ENCODE data around the gene VTI1A.

Gene VTI1A

DNA sequence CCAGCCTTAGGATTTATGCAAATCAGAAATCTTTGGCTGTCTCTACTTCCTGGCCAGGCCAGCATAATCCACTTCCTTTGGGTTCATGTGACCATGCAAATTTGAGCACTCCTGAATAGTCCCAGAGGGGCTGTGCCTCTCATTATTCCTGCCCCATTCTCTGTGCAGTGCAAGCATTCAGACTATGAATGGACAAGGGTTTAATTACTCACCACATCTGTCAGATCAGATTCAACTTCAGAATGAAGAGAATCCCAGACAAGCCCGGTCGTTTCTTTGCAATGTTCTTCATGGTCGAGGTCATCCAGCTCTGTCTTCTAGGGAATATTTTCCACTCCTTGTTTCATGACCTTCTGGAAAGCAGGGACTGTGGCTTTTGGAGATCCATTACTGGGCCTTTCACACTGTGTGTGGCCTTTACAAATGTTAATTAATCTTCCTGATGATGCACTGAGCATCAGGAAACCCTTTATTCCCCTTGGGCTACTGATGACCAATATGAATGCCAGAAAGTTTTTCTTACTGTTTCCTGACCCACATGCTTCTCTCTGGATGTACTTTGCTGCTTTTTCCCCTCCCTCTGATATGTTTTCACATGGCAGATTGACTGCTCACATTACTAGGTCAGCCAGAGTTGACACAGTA, 285.4 kb downstream of the VTI1A start:
- peak; percentile 62 for DNase-seq

DNA sequence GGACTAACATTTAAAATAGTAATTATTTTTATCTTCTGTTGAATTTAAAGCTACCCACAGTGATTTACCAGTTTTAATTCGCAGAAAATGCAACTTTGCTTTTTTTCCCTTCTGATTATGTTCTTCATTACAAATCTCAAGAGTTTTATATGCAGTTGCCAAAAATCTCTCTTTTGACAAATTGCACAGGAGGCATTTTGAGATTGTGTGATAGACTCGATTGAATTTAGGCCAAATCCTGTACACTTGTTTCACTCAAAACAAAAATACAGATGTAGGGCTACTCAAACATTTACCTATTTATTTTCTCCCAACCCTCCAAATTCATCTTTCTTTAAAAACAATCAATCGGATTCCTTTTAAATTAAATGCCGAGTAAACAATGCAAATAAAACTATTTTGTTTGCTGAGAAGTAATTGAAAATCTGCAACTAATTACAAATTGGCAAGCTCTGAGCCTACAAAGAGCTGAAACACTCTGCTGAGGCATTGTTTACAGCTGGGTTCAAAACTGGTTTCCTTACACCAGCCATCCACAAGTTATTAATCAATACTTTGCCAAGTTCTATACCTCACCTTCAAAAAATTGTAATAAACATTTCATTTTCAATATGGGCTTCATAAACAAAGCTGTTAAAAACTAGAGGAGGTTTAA, 288.2 kb downstream of the VTI1A start:
- no peak for DNase-seq

DNA sequence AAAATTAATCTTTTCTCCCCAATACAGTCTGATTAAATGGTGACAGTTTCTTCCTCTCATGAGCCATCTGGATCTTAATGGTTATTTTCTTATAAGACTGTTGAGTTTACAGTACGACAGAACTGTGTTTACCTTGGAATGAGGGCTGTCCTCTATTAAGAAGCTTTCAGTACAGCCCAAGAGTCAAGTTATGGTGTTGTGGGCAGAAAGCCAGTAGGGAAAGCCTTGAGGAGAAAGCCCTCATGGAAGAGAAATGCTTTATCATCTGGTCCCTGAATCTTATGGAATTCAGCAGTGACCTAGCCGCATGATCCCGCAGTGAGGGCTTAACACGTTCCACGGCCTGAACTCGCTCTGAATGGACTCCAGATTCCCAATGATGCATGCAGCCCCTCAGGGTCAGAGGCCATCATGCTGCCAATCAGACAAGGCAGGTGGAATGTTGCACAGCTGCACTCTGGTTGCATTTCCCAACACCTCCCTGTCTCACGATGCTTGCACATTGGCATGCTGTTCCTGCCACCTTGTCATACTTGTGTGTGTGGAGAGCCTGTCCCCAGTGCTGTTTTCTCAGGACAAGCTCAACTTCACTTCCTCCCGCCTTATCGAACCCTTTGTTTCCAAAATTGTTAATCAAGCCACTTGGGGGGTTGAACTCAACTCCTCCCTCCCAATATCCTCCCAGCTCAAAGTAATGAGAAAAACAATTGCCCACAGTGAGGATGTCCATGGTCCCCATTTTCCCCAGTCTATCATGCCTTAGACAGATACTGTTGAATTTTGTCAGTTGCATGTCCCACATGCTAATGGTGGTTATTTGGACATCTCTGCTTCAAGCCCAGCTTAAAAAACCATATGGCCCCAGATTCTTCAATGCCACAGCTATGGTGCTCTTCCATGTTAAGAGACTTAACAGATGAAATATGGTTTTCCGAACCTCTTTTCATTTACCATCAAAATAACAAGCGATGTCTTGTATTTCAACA, 291.9 kb downstream of the VTI1A start:
- DNase-seq = no peak

DNA sequence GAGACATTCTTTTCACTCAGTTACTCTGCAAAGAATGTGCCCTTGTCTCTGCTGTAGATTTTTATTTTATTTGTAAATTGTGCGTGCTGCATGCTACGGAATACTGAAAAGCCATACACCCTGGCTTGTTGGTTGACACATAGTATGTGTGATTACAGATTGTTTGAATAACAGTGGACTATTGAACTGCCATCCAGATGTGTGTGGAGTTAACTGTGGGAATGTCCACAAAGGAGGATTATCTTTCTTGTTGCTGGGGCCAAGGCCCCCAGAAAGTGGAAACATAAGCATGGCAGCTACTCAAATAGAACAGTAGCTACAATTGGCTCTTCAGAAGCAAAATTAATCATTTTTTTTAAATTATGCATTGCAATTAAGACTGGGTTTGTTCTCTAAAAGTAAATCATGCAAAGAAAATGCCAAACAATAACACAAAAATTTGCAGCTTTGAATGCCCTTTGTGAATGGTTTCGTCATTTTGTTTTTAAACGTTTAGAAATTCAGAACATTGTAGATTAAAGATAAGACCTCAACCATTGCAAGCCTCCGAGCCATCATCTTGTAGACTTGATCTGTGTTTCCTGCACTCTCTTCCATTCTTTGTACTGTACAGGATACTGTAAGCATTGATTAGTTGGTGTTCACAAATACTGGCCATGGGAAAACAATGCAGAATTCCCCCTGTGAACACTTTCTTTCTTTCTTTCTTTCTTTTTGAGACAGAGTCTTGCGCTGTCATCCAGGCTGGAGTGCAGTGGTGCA, 292.8 kb downstream of the VTI1A start:
- DNase-seq = no peak

DNA sequence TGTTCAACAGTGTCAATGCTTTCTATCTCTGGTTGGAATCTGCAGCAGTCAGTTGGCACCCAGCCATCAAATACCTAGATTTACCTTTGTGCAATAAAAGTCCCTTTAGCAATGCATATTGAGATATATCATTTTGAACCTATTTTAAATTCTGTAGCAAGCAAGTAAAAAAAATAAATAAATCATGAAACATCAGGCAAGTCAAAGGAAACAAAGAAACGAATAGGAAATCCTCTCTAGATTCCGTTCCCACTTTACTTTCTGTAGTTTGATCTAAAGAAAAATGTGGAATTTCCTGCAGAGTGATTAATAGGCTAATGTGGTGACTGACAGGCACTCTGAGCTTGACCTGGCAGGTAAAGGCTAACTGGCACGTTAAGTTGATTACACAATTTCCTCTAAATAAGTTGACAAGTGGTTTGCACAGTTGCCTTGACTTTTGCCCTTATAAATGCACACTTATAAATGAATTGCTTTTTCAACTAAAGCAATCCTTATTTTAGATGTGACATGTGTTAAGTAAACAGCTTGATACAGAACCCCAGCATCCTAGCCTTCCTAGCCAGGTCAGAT, 294.9 kb downstream of the VTI1A start:
- no peak for DNase-seq

DNA sequence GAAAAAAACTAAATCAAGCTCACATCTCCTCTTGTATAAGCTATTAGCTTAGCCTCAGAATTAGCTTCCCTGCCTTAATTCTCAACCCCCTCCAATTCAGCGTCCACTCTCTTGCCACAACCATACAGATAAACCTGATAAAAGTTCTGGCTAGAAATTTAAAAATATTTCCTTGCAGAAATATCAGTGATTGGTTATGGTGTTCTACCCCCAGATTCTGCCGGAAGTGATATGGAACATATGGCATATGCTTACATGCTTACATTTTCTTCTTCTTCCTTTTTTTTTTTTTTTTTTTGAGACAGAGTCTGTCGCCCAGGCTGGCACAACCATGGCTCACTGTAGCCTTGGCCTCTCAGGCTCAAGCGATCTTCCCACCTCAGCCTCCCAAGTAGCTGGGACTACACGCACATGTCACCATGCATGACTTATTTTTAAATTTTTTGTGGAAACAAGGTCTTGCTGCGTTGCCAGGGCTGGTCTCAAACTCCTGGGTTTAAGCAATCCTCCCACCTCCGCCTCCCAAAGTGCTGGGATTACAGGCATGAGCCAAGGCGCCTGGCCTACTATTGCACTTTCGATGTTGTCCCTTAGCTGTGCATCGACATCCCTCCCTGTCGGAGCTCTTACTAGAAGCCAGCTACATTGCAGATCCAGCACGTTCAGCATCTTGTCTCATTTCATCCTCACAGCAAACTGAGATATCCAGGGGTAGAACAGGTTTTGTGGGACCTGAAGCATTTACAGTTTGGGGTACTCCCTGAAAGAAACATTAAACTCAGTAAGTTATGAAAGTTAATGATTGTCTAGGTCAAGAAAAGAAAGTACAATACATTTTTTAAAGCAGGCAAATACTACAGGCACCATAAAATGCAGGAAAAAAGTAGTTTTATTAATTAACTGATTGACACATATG, 297.4 kb downstream of the VTI1A start:
- DNase-seq = no peak

DNA sequence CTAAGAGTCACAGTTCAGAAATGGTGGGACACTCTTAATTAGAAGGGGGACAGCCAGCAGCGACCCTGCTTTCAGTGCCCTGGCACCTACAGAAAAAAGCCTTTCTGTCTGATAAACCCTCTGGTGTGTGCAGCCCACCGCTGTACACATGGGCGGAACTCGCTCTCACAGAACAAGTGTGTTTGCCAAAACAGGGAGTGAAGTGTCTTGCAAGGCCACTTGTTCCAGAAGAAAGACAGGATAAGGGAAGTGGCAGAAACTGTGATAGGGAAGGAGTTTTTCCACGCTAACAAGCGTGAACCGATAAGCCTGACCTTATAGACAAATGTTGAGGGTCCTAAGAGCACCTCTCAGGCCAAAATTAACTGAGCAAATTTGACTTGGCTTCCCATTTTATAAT, 299.3 kb downstream of the VTI1A start:
- DNase-seq = no peak

DNA sequence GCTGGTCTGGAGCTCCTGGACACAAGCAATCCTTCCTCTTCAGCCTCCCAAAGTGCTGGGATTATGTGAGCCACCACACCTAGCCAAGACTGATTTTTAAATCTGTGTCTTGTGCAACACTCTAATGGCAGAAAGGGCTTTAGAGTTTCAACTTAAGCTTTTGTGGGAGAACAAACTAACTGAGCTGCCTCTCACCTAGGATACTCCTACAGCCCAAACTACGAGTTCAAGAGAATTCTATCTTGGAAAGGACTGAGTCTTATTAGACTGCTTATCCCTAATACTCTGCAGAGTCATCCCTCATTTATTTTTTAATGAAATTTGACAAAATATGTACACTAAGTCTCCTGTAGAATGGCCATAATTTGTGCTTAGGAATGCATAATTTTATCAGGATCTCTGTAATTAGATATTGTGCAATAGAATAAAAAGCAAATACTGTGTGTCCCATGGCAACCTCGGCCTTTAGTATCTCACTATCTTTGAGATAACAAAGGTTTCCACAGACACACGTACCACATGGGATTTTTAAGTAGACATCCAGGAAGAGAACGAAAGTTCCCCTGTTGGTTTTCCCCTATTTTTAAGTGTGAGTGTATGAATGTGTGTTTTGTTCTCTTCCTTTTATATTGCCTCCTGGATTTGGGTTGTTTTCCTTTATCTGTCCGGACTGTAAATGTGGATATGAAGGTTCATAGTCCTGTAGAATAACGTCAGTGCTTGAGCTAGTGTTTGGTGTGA, 303.6 kb downstream of the VTI1A start:
- DNase-seq = no peak

DNA sequence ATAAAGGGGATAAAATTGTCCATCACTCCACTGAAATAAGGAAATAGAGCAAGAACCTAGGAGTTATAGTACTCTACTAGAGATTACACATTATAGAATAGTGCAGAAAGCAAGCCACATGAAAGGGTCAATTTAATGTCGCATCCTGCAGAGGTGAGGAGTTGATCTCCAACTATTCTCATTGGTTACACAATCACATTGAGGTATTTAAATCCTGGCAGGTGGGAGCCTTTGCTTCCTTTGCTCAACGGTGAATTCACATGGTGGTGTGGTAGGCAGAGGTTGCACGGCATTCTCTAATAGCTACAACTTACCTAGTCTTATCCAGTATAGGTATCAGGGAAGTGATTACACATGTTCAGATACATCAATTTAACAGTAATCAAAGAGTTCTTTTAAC, 304.6 kb downstream of the VTI1A start:
- DNase-seq = no peak

DNA sequence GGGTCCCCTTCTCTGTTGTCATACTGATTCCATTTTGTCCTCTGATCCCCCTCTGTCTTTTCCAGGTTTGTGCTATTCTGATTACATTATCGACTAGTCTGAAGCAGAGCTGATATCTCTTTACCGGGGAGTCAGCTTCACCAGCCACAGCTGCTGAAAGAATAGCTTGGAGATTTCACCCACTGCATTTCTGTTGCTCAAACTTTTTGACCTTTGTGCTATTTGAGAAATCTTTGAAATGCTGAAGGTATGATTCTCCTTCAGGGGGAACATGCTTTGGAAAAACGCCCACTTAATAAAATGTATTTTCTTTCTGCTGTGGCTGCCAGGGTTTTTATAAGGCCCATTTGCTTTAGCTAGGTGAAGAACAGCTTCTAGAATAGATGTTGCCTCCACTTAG, 305.3 kb downstream of the VTI1A start:
- DNase-seq = no peak

DNA sequence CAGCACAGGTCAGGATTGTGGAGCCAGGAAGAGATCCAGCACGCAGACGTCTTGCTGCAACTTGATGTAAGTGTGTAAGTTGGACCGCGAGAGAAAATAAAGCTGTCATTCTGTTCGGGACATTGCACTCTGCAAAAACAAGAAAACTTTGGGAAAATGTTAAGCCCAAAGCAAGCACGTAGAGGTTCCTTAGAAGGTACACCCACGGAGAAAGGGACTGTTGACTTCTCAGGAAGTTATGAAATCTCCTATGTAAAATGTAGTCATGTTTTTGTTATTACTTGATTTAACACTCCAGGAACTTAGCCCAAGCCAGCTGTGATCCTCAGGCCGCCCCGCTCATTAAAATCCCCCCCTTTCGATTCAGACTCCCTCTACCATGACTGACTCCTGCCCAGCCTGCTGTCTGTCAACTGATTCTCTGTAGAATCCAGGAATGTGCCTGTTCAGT, 307.0 kb downstream of the VTI1A start:
- no peak for DNase-seq

DNA sequence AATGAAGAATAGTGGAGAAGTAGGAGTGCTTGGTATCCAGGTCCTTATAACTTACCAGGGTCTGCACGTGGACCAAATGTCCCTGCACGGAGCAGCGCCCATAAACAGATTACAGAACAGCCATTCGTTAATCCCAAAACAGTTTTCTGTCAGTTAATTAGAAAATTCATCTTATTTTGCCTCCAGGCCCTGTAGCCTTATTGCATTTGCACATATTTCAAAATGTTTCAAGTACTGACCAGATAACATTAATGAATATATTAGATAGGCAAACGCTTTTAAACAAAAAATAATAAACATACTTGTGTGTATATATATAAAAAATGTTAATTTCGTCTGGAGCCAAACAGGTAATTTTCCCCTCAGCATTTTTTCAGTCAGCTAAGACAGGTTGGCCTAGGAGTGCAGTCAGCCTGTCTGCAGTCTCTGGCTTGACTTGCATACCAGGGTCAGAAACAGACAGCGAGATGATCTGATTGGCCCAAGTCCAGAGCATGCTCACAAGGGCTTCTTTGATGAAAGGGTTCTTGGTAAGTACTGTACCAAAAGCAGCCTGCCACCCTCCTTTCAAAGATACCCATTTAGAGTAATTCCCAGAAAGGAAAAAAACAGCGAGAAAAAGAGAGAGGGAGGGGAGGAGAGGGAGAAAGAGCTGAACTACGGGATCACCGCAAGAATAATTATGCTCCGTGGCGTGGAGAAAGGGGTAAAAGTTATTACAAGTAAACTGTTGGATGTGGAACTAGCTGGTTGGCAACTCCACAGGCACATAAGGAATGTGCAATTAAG, 308.6 kb downstream of the VTI1A start:
- peak; percentile 30 for DNase-seq

DNA sequence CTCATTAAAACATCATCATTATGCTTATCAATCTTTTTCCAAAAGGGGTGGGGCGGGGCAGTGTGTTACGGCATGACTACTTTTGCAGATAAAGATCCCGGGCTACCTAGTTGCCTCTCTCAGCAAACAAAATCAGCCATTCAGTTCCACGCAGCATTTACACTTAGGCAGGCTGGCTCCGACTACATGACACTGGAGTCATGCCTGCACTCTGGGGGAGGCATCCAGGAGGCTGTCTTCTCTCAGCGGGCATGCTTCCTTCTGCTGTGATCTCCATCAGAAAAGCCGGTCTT, 309.2 kb downstream of the VTI1A start:
- no peak for DNase-seq

DNA sequence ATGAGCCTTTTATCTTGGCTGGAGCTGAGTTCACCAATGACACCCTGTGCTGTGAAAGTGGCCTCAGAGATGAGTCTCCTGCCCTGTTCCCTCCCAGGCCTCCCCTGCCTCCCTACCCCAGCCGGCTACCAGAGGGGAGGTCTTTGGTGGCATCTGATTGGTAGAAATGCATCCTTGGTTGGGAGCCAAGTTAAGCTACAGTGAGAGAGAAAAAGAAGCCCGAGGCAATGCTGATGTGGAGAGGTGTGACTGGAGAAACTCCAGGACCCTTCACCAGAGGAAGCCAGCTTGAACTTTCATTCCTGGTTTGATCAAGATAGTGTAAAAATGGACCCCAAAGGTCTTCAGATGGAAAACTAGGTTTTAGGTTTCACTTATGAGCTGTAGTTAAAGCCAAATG, 311.9 kb downstream of the VTI1A start:
- no peak for DNase-seq

DNA sequence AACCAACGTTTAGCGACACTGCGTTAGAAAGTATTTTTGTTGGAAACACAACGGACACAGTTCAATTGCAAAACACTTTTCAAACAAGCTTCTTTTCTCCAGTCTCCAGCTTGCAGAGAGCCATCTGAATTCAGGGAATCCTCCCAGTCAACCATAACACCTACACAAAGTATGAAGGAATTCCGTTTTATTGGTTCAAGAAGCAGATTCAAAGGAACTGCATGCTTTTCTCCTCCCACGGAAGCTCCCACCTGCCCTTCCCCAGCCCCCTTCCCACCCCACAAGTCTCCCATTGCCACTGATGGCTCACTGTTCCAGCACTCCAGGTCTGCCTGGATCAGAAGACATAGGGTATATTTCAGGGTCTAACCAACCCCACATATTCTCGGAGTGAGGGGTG, 312.5 kb downstream of the VTI1A start:
- DNase-seq = no peak

DNA sequence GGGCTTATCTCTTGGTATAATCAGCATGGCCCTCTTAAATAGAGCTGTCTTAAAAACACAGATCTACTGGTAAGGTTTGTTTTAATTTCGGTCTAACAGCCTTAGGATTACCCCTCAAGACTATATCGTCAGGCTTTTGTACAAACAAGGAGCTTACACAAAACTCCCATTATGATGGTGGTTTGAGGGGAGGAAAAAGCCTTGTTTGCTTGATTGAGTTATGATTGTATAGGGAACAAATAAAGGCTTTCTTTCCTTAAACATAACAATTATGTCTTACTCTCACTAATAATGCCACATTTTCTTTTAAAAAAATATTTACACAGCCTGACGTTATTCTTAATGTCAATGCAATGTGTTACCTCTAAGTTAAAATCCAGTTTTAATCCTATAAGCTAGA, 314.2 kb downstream of the VTI1A start:
- no peak for DNase-seq

DNA sequence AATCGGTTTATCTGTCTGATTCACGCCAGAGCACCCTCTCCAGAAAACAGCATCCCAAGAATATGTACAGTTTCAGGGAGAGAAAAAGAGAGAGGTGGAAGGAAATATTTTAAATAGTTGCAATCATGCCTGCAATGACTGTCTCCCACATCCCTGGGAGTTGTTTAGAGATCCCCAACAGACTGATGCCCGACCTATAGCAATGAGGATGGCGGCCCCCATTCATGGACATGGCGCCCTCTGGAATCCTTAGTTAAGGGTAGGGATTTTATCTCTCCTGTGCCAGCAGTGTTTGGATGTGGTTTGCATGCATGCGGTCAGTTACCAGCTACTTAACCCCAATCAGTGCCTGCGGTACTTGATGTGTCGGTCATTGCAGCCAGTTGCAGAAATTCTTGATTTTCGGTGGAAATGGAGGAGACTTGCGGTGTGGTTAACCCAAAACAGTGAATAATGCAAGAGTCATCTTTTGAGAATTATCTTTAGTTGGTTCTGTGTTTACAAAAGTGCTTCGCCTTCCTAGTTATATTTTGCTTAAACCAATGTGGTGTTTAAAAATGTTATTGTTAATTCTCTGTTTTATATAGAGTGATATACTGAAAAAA, 317.0 kb downstream of the VTI1A start:
- no peak for DNase-seq

DNA sequence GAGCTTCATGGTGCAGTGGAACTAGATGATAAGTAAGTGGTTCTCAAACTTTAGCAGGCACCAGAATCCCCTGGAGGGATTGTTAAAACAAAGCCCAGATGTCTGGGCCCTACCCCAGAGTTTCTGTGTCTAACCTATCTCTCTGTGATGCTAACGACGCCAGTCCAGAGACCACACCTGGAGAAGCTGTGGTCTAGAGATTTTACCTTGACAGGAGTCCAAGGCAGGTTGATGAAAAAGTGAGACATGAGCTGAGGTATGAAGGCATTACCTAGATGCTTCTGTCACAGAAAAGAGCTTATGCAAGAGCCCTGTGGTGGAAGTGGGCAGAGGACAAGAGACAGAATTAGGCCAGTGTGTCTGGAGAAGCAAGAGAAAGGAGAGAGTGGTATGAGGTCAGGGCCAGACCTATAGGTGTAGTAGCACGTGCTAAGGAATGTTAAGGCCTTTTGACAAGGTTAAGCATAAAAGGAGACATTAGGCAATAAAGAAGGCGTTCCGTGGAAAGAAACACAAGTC, 318.8 kb downstream of the VTI1A start:
- DNase-seq = no peak

DNA sequence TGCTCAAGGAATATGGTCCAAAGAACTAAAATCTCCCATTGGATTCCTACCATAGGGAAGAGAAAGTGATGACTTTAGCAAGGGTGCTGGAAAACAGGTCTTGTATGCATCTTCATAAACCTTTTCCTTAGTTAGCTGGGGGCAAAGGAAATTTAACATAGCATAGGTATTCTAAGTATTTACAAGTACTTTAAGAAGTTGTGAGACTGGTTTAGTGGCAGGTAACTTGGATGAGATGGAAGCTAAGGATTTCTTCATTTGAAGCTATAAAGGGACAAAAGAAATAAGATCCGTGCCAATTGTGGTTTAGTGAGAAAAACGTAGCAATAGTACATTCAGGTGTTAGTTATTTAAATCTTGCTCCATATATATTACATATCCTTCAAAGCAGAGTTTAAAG, 319.6 kb downstream of the VTI1A start:
- DNase-seq = no peak
